Activated T-helper 1 cell treated with Interleukin-2 at 50 U/mL for 16 hours (primary cell): ENCODE data around the gene LAMTOR1.

ENCODE experiments used
- DNase-seq: peaks from one replicate; pipeline ENCODE4 v3.0.0-alpha.2; 2020; ENCODE audit warnings: low read depth

Gene LAMTOR1

GRCh38 chr11:72081184-72081644, 21.9 kb downstream of the LAMTOR1 start:
- DNase-seq: no peak

DNA sequence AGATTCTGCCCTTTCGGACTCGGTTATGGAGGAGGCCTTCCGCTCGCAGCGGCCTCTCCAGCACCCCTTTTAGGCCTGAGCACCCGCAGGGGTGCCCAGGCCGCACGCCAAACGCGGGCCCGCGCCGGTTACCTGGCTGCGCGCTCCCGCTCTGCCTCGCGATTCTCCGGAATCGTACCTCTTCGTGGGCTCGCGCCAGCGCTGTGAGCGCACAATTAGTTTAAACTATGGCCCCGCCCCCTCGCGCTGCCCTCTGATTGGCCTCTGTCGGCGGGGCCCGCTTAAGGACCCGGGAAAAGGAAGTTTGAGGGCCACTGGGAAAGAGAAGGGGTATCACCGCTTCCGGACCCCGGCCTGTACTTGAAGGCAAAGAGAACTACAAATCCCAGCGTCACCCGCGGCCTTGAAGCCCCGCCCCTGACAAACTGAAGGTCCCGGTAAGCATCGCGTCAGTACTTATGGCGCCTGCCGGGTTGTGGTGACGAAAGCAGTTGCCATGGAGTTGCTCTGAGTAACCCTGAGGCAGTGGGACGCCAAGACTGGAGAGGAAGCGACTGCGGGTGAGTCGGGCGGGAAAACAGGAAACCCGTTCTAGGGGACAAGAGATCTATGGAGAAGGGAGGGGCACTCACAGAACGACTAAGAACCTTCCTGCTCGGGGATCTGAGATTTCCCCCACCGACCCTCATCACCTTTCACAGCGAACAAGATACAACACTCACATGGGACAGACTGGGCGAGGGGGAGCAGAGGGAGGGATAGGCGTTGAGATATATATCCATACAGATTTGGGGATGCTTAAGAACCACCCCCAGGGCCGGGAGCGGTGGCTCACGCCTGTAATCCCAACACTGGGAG, 22.5 kb downstream of the LAMTOR1 start, which contains the start of the genes LRRC51 and NUMA1:
TSS of gene LRRC51 (plus strand) at position 525 of the 858 bp plus-strand sequence. CDS start 8,234 bp downstream, outside the sequence.
TSS of gene NUMA1 (minus strand) at position 217 of the 858 bp plus-strand sequence. CDS start 44,599 bp downstream, outside the sequence.
- DNase-seq: peak; percentile 97

DNA sequence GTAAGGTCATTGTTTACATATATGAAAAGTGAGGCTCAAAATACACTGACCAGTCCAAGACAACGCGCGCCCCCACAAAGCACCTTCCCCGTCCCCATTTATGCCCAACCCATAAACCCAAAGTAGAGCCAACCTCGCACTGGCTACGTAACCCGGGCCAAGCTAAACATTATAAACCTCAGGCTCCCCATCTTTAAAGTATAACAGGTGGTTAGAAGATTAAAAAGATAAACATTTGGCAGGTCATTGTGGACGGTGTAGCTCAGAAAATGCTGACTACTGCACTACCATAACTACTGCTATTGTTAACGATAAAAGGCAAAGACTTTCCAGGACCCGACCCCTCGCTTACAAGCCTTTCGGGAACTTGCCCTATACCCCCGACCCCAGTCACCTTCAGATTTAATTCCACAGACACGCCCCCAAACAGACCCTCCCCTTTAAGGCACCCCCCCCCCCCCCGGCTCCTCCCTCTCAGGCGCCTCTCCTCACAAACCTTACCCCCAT, 23.2 kb downstream of the LAMTOR1 start:
- DNase-seq: no peak

GRCh38 chr11:72078477-72078876, 24.6 kb downstream of the LAMTOR1 start:
- DNase-seq: no peak

- DNase-seq: no peak
Measured at GRCh38 chr11:72075756-72076155, 27.3 kb downstream of the LAMTOR1 start.

- no peak for DNase-seq
Measured at GRCh38 chr11:72075109-72075508, 28.0 kb downstream of the LAMTOR1 start.

DNA sequence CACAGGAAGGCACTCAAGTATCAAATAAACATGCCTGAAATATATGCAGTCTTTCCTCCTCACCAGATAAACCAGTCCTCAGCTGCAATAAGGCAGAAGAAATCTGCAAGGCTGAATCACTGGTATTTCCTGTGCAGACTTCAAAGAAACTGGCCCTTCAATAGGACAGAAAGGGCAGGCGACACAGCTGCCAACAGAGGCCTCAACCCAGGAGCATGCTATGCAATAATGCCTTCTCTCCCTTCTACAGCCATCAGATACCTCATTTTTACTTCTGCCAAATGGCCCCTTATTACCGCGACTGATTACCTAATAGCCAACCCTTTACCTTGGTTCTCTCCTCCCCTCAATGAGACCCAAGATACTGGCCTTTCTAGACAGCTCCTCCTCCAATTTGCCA, 30.7 kb downstream of the LAMTOR1 start:
- no peak for DNase-seq

GRCh38 chr11:72070491-72070890, 32.6 kb downstream of the LAMTOR1 start:
- no peak for DNase-seq

DNA sequence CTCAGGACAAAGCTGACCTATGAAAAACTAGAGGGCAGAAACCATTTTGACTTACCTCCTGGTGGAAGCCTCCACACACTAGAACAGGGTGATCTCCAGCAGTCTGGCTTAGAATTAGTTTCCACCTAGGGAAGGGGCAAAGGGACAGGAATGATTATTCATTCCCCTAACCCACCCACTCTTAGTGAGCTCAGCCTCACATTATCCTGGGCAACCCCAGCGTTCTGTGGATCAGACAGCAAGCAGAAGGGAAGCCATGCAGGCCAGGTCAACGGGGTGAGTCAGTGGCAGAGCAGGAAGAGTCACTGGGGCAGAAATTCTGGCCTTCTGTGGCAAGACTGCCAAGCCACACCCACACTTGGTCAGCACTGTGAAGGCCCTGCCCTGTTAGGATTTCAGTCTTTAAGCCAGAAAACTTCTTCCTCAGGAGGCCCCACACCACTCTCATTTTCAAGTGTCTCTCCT, 33.3 kb downstream of the LAMTOR1 start:
- no peak for DNase-seq

DNA sequence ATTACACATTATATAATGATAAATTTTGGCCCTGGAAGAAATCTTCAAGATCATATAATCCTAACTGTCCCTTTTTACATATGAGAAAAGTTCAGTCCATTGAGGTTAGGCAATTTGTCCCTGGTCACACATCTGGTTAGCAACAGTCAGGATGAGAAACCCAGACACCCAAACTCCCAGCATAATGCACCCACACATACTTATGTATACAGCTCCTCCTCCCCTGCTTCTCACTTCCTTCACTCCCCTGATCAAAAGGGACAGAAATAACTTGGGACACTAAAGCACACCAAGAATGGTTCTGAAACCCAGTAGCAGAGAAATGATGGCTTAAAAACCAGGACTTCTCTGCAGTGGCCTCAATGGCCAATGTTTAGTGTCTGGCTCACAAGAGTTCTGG, 33.9 kb downstream of the LAMTOR1 start:
- no peak for DNase-seq

- no peak for DNase-seq
Measured at GRCh38 chr11:72067676-72068075, 35.4 kb downstream of the LAMTOR1 start.

DNA sequence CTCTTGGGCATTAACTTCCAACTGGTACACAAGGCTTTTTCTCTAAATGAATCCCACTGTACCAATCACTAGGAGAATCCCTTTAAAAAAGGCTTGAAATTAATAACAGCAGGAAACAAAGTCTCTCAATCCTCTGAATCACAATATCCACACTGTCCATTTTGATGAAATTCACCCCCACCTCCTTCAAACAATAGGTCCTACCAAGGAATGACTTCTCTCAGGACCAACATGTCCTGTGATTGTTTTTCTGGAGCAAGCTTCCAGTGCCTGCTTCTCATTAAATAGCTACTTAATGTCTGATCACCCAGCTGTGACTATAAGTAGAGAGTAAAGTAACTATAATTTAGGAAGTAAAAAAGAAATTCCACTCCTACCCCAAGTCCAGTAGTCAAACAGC, 35.8 kb downstream of the LAMTOR1 start:
- DNase-seq: no peak

- no peak for DNase-seq
Measured at GRCh38 chr11:72066855-72067254, 36.2 kb downstream of the LAMTOR1 start.

DNA sequence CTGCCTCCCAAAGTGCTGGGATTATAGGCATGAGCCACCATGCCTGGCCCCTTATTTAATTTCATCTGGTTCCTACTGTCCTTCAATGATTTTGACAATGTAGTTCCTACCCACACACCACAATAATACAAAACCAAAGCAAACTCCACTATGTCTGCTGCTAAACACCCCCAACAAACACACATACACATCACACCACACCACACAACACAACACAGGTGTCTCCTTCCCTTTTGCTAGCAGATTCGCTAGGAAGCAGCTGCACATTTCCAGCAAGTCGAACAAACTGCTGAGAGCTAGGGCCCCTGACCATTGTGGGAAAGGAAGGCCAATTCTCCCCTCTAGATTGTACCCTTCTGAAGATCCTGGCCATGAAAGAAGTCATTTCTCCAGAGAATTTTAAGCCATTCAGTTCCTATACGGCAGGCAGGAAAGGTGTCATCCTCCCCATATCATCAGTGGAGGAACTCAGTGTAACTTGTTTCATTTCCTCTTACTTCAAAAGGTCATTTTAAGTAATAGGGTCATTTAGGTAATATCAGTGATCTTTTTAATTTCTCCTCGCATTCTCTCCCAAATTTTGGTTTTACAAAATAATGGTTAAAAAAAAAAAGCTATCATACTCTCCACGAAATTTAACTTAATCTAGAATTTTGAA, 41.2 kb downstream of the LAMTOR1 start:
- DNase-seq: no peak

DNA sequence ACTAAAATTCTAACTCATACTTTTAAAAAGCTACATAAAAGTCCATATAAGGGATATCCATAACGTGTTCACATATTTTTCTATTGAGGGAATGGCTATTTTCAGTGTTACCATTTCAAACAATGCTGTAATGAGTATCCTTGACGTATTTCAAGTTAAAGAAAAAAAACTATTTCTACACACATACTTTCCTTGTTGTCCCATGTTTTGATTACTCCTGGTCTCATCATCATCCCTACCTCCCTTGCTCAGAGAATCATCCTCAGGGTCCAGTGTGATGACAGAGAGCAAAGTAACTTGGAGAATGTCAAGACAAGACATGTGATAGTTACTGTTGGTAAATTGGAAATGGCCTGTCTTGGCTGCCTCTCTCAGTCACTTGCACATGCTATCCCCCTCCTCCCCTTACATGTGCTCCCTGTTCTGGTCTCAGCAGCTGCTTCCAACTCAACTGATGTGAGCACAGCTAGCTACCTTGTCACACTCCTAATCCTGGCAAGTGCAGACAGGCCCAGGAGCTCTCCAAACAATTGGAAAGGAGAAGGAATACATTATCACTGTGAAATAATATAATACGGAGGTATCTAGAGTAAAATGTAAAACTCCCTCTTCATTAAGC, 44.6 kb downstream of the LAMTOR1 start:
- DNase-seq: no peak

DNA sequence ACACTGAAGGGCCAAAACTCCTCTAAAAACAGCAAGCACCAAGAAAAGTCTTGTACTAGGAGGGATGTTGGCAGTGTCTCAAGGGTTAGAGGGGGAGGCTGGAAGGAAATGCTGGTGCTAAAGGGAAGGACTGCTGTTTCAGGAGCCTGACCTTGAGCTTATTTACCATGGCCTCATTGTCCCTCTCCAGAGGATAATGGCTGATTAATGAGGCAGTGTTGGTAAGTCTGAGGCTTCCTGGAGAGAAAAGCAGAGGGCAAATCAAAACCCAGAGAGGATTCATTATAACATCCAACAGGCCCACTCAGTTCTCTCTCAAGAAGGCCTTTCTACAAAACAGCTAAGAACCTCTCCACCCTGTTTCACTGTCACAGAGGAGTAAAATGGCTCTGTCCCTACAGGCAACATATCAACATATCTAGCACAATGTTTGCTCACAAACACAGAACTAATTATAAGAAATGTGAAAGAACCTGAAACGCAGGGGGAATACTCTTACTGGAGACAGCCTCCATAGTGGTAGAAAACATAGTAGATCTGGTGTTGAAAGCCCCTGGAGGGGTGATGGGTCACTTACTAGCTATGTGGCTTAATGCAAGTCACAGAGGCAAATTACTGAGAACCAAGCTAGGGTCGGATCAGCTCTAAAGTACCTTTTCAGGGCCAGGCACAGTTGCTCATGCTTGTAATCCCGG, 54.2 kb downstream of the LAMTOR1 start:
- no peak for DNase-seq
